GM21786 (cell line): ENCODE results near the gene LCE2C.
"Not testable (repeated sequence)": the region's sequence is repeated elsewhere in the genome, so short reads cannot be mapped to it uniquely, and the experiment has no call there.

Experiments
- ATAC-seq: cut with Tn5 transposase; IDR thresholded peaks from one replicate; pipeline ENCODE4 v1.9.1; 2021; ENCODE audit not compliant: unreplicated experiment

Gene LCE2C

GRCh38 chr1:152674983-152675382, at the start of gene LCE2C:
Gene LCE2C, plus strand, starts transcription at chr1:152675279. Its CDS starts 737 bp downstream, at chr1:152676016.
- ATAC-seq: not testable (repeated sequence)

- no peak for ATAC-seq
Observed at GRCh38 chr1:152626744-152627143, 48.3 kb upstream of the LCE2C start.

DNA sequence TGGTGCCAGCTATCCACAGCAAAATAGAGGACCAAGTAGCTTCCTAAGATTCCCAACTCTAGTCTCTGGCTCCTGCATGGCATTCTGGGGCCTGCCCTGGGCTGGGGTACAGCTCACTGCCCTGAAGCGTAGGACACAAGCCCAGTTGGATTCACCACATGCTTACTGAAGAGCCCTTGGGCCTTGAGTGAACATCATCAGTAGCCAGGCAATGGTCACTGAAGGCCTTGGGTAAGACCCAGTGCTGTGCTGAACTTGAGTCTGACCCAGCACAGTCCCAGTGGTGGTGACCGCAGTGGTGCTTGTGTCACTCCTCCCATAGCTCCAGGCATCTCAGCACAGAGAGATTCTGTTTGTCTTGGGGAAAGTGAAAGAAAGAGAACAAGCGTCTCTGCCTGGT, 44.5 kb upstream of the LCE2C start:
- no peak for ATAC-seq

GRCh38 chr1:152640351-152640750, 34.7 kb upstream of the LCE2C start:
- ATAC-seq: no peak

- ATAC-seq: no peak
Observed at GRCh38 chr1:152643945-152644344, 31.1 kb upstream of the LCE2C start.

GRCh38 chr1:152645146-152645545, 29.9 kb upstream of the LCE2C start:
- no peak for ATAC-seq

DNA sequence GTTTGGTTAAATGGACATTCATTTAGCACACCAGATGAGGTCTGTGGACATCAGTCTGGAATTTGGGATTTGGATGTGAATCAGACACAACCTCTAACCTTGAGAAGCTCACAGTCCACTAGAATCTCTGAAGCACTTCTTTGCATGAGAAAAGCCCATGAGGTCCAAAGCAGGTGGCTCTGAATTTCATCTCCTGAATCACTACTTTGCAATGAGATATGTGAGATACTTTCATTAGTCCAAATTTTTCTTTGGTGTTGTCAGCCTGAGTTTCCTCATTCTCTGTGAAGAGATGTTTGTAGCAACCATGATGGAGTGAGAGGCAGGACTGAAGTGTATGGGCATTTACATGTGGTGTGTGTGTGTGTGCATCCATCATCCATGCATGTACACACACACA, 28.4 kb upstream of the LCE2C start:
- no peak for ATAC-seq

- ATAC-seq: no peak
Observed at GRCh38 chr1:152654110-152654509, 21.0 kb upstream of the LCE2C start.

- no peak for ATAC-seq
Observed at GRCh38 chr1:152656459-152656858, 18.6 kb upstream of the LCE2C start.

GRCh38 chr1:152657677-152658076, 17.4 kb upstream of the LCE2C start:
- no peak for ATAC-seq

DNA sequence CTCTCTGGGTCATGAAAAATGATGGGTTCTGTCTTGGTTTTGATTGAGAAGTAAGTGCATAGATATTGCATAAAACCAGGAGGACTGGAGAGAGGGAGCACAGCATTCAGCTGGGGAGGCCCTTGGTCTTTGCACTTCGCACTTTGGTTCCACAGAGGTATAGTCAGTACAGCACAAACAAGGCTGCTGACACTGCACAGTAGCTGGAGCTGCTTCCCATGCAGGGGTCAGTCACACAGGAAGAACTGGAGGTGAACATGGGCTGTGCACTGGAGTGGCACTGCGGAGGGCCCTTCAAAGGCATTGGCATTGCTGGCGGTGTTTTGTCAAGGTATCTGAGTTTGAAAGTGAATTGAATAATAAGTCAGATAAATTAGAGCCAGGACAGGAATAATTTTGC, 16.4 kb upstream of the LCE2C start:
- no peak for ATAC-seq

- ATAC-seq: no peak
Observed at GRCh38 chr1:152663098-152663497, 12.0 kb upstream of the LCE2C start, which contains the start of gene LCE2D. Gene LCE2D, plus strand, starts transcription at chr1:152663380. Its CDS starts 726 bp downstream, at chr1:152664106.

GRCh38 chr1:152666171-152666570, 8.9 kb upstream of the LCE2C start:
- not testable (repeated sequence) for ATAC-seq

DNA sequence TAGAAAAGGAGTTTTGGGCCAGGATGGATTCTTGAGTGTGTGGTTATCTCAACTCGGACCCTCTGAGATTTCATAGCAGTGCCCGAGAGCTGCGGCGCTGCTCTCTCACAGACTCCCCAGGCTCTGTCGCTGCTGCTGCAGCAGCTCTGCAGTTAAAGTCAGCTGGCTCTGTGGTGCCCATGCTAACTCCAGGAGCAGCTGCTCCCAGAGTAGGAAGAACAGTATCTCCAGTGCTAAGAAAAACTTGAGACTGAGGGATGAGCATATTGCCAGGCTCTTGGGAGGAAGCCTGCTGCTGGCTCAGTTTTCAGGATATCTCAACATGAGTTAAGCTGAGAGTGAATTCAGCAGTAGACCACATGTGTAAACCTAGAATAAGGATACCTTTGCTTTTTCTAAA, 7.4 kb upstream of the LCE2C start:
- ATAC-seq: no peak

GRCh38 chr1:152673016-152673415, 2.1 kb upstream of the LCE2C start:
- ATAC-seq: no peak

GRCh38 chr1:152679459-152679858, 4.4 kb downstream of the LCE2C start:
- ATAC-seq: no peak

GRCh38 chr1:152681616-152682015, 6.5 kb downstream of the LCE2C start:
- no peak for ATAC-seq

DNA sequence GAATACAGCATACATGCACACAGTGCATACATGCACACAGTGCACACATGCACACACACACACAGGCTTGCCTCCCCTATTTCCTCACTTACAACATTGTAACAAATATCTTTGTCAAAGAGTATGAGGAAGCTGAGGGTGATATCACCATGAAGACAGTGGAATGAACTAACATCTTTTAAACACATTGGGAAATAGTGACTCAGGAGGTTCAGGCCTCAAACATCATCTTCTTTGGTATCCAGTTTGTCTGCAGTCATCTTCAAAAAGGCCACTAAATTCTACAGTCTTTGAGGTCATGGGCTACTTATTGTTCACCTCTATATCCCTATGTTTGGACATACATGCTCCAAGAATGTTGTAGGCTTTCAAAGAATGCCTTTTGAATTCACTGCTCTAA, 8.8 kb downstream of the LCE2C start:
- ATAC-seq: no peak

GRCh38 chr1:152685823-152686222, 10.7 kb downstream of the LCE2C start, which contains the start of gene LCE2B:
Gene LCE2B, plus strand, starts transcription at chr1:152686123. Its CDS starts 721 bp downstream, at chr1:152686844.
- not testable (repeated sequence) for ATAC-seq

DNA sequence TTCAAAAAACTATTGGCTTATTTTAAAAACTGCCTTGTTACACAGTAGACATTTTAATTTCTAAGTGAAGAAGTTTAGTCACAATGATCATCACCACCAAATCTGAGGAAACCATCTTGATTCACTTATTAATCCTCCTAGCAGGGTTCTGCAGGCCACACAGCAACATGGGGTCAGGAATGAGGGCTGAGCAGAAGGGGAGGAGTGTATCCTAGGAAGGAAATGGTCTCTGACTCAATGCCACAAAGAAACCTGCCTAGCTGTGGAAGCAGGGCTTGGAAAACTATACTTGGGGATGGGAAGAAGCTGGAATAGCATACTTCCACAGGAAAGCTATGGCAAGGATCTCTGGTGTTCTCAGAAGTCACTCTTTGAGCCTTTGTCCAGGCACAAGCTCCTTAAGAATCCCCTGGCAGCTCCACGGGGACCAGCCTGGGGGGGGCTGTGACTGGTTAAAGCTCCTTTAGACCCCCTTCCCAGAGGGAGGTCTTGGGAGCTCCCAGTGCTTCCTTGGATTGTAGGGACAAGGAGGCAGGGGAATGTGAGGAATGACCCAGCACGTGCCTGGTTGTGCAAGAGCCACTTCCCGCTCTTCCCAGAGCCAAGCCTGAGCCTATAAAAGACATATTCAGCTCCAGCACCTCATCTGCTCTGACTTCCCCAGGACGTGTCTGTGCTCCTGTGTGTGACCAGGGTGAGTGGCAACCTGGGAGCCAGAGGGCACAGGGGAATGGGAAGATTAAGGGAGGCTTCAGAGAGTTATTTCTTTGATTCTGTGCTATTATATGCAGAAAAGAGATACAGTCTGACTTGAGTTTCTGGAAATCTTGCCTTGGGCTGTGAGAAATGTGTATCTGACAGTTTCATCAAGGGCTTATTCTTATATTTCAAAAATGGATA, 22.9 kb downstream of the LCE2C start, which contains the start of gene LCE2A:
LCE2A (plus strand) TSS at position 645 of the 900 bp plus-strand sequence. CDS start 557 bp downstream, outside the sequence.
- no peak for ATAC-seq

DNA sequence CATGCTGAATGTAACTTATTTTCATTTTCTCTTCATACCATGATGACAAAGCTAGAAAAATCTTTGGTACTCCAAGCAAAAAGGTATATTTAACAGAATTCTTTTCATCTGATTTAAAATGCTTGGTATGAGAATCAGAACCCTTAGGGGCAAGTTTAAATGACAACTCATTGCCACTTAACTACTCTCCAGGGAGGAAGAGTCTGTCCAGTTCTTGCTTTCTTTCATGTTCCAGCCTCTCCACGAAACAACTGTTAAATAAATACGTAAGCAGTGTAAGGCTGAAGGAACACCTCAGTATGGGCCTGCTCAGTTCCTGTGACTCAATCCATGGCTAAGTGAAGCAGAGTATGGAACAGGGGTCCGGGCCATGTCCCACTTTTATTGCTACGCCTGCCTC, 24.7 kb downstream of the LCE2C start:
- no peak for ATAC-seq

DNA sequence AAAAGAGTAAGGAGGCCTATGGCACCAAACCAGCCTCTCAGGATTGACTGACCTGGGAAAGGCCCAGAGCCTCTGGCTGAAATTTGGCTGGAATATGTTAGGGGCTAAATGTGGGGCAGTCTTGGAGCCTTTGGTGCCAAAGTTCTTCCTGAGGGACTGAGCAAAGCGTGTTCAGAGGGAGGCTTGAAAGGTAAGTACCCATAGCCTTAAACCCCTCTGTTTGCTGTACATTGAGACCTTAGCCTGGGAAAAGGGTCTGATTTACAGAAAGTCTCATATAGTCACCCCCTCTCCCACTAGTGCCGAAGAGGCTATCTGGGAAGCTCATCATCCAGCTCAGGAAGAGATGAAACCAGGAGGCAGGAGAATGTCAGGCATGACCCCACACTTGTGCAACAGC, 32.8 kb downstream of the LCE2C start, which contains the start of gene LCE4A:
LCE4A (plus strand) TSS at position 301 of the 400 bp plus-strand sequence. CDS start 916 bp downstream, outside the sequence.
- ATAC-seq: no peak
